ENCODE measurements around the gene VPS13D.

Gene VPS13D

DNA sequence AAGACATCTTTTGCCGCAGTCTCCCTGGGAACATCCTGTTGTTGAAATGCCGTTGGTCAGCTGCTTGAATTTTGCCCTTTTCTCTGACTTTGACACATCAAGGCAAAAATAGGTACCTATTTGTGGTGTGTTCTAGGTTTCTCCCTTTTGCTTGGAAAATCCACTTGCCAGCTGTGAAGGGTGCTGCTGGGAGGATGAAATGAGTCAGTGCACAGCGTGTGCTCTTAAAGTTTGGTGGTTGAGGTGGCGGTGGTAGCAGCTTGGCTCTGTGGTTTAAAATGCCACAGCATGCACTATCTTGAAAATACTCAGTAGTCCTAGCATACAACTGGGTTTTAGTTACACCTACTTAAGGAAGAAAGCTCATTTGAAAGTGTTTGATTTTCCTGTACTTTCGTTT lies 204.3 kb downstream of the VPS13D start:
- DNase-seq = peak; percentile 70

DNA sequence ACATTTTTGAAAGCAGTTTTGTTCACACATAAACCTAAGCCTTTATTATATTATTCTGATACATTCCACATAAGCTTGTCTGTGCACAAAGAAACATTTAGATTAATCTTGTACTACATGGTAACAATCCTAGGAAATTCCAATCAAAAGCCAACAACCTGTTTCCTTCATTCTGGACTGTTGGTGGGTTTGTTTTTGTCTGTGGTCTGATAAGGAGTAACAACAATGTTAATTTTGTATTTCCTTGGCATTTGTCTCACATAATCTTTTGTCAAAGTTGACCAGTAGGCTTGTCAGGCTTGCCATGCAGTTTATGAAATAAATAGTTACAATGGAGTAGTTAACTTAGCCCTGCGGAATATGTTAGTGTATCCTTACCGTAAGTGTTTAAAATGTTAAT lies 204.9 kb downstream of the VPS13D start:
- no peak for DNase-seq

GRCh38 chr1:12435639-12436344 lies 206.0 kb downstream of the VPS13D start:
- DNase-seq = peak; percentile 31

- DNase-seq = no peak
Observed at GRCh38 chr1:12436345-12436658, 206.5 kb downstream of the VPS13D start.

- peak; percentile 31 for DNase-seq
Observed at GRCh38 chr1:12436817-12437599, 207.2 kb downstream of the VPS13D start.

DNA sequence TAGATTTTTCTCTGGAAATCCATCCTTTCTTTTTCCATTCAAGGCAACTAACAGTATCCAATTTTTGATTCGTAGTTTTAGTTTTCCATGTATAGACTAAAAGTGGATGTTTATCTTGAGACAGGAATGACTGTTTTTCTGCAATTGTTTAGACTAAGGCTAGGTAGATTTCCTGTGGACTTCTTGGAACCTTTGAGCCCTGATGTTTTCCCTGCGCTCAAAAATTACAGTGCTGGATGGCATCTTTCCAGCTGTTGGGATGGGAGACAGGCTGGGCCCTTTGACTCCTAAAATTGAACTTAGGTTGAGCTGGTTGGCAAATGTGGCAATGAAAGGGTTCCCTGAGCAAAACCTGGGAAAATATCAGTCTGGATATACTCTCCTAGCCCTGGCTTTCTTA lies 207.8 kb downstream of the VPS13D start:
- DNase-seq = no peak

DNA sequence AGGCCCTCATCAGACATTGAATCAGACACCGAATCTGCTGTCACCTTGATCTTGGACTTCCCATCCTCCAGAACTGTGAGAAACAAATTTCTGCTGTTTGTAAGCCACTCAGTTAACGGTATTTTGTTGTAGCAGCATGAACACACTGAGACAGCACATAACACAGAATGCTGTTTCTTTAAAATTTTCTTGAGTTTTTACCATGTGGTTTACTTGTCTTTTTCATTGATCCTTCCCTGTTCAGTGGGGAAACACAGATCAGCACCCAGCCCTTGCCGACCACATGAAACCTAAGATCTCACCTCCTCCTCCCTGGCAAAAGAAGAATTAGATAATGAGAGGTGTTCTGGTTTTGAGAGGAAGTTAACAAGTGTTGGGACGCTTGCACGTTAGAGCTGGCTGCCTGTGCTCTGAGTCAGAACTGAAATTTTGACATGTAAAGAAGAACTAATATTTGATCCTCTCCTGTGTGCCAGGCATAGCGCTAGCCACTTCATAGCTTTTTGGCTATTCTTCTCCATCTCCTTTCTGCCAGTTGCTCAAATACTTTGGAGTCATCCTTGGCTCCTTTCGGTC lies 208.6 kb downstream of the VPS13D start:
- no peak for DNase-seq

DNA sequence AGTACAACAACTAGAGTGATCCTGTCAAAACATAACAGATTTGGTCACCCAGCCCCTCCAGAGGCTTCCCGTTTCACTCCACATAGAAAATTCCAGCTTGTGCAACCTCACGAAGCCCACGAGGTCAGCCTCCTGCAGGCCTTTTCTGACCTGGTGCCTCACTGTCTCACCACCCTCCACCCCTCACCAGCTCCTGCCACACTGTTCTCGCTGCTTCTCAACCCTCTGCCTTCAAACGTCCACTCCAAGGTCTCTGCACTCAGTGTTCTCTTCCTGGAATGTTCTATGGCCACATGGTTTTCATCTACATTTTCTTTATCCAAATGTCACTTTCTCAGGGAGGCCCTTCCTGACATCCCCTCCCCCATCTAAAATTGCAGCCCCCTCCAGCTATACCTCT lies 209.2 kb downstream of the VPS13D start:
- no peak for DNase-seq

- DNase-seq = peak; percentile 80
Observed at GRCh38 chr1:12441414-12442105, 211.7 kb downstream of the VPS13D start.

GRCh38 chr1:12442217-12442616 lies 212.4 kb downstream of the VPS13D start:
- no peak for DNase-seq

GRCh38 chr1:12443151-12443550 lies 213.3 kb downstream of the VPS13D start:
- no peak for DNase-seq

DNA sequence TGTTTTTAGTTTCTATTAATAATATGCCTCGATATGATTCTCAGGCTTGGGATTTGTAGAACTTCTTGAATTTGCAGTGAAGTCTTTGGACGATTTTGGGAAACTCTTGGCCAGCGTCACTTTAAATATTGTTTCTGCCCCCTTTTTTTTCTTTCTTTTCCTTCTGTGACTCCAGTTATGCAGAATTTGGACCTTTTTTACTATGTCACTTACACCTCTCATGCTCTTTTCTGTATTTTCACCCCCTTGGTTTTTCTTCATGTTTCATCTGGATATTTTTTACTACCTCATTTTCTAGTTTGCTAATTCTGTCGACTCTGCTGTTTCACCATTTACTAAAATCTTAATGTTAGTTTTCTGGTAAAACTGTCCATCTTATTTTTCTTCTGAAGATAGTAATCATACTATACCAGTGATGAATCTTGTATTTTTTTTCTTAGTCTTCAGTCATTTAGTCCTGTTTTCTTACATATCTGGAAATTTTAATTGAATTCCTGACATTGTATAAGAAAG lies 214.6 kb downstream of the VPS13D start:
- no peak for DNase-seq

DNA sequence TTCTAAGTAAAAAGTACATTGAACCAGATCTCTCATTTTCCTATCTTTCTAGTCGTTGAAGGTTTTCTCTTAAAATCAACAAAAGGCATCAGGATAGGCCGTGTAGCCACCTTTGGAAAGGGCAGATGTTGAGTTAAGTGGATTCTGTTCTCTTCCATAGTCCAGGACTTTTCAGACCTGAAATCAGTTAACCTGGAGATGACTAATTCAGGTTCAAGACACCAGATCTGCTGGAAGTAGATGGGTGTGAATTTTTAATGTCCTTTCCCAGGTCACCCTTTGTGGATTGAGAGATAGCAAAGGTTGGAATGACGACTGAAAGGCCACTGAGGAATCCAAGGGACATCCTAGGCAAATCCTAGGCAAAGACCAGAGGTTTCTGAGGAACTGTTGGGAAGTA lies 215.4 kb downstream of the VPS13D start:
- DNase-seq = no peak

- no peak for DNase-seq
Observed at GRCh38 chr1:12446593-12446992, 216.8 kb downstream of the VPS13D start.

- no peak for DNase-seq
Observed at GRCh38 chr1:12447307-12447706, 217.5 kb downstream of the VPS13D start.

GRCh38 chr1:12447849-12448312 lies 218.1 kb downstream of the VPS13D start:
- no peak for DNase-seq

- peak; percentile 96 for DNase-seq
Observed at GRCh38 chr1:12448746-12449177, 218.9 kb downstream of the VPS13D start.

DNA sequence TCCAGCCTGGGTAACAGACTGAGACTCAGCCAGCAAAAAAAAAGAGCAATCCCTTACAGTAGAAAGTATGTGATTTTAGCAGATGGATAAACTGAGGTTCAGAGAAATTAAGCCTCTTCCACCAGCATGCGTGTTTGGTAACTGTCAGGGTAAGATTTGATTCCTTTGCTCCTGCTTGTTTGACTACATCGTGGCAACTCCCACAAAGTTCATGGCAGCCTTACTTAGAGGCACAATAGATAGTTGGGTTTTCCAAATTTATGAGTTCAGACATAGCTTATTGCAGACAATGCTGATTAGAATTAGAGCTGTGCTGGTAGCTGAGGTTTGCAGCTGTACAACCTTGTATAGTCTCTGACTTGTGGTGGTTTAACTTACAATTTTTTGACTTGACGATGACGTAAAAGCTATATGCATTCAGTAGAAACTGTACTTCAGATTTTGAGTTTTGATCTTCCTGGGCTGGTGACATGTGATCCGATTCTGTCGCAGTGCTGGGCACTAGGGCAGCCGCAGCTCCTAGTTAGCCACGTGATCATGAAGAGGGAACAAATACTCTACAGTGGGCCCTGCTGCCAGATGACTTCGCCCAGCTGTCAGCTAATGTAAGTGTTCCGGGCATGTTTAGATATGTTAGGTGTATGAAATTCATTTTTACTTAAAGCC lies 220.4 kb downstream of the VPS13D start:
- DNase-seq = no peak

GRCh38 chr1:12450756-12451559 lies 221.1 kb downstream of the VPS13D start:
- DNase-seq = no peak

- DNase-seq = no peak
Observed at GRCh38 chr1:12451560-12451900, 221.7 kb downstream of the VPS13D start.

GRCh38 chr1:12452262-12452661 lies 222.4 kb downstream of the VPS13D start:
- DNase-seq = no peak

Data from hematopoietic multipotent progenitor cell treated with erythropoietin and hydrocortisone succinate and interleukin-3 and kit ligand, for 6 days (in vitro differentiated cells).